ENCODE results near the gene YPEL4.
A peak's percentile ranks its signal among the peaks of the same experiment; 100 is the strongest.

The YPEL4 gene

DNA sequence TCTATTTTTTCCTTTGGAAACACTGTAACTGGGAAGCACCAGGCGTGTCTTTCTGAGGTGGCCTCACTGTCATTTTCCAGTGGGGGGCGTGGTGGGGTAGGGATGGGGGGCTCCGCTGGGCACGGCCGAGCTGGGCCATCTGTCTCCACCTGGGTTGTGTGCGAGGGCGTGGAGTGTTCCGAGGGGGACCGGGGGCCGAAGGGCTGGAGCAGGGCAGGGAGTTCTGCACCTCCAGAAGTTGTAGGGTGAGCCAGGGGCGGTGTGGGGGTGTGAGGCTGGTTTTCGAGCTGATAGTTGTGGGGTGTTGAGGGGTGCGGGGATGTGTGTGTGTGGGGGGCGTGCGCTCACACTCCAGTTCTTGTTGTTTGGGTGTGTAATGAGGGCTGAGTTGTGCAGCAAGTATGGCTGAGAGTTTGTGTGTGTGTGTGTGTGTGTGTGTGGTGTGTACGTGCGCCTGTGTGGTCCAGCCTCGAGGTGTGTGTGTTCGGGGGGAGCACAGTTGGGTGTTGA, 10.8 kb downstream of the YPEL4 start:
- Histone ChIP-seq H3K9me3 (ENCODE audit: insufficient read depth, low read length) (no peaks in the 10 kb centered on the region), H3K4me3 (ENCODE audit: insufficient read length, low read depth) (peak overlapping the region; percentile 92), H3K9ac (ENCODE audit: insufficient read length, low read depth) (peak overlapping the region; percentile 95), H3K4me1 (ENCODE audit: insufficient read depth, insufficient read length) (peaks cover 9% of the 10 kb centered on the region), H3K27me3 (ENCODE audit: insufficient read depth, insufficient read length) (no peaks in the 10 kb centered on the region), H3K36me3 (ENCODE audit: insufficient read depth, insufficient read length, low read length) (peaks cover 39% of the 10 kb centered on the region)
- DNase-seq (ENCODE audit: low read depth, low spot score) = no peak
- TF ChIP-seq ZNF274 (IDR thresholded peaks at IDR 0.05; ENCODE audit: low read depth, low read length) = no peak
- TF ChIP-seq SUZ12 (IDR thresholded peaks at IDR 0.05; ENCODE audit: extremely low read depth, insufficient read depth, insufficient read length) = no peak
- no peak for TF ChIP-seq YY1 (IDR thresholded peaks at IDR 0.05; ENCODE audit: insufficient read depth, insufficient read length)

- Histone ChIP-seq H3K36me3 (ENCODE audit: insufficient read depth, insufficient read length, low read length) (peaks cover 32% of the 10 kb centered on the region), H3K4me1 (ENCODE audit: insufficient read depth, insufficient read length) (peaks cover 13% of the 10 kb centered on the region), H3K4me3 (ENCODE audit: insufficient read length, low read depth) (peak overlapping the region; percentile 92), H3K9me3 (ENCODE audit: insufficient read depth, low read length) (no peaks in the 10 kb centered on the region), H3K9ac (ENCODE audit: insufficient read length, low read depth) (peak overlapping the region; percentile 95), H3K27me3 (ENCODE audit: insufficient read depth, insufficient read length) (no peaks in the 10 kb centered on the region)
- TF ChIP-seq YY1 (IDR thresholded peaks at IDR 0.05; ENCODE audit: insufficient read depth, insufficient read length) = peak; percentile 83
- TF ChIP-seq ZNF274 (IDR thresholded peaks at IDR 0.05; ENCODE audit: low read depth, low read length) = no peak
- TF ChIP-seq SUZ12 (IDR thresholded peaks at IDR 0.05; ENCODE audit: extremely low read depth, insufficient read depth, insufficient read length) = no peak
- DNase-seq (ENCODE audit: low read depth, low spot score) = peak; percentile 97
These were observed 11.5 kb downstream of the YPEL4 start for GRCh38 chr11:57638005-57638781.

DNA sequence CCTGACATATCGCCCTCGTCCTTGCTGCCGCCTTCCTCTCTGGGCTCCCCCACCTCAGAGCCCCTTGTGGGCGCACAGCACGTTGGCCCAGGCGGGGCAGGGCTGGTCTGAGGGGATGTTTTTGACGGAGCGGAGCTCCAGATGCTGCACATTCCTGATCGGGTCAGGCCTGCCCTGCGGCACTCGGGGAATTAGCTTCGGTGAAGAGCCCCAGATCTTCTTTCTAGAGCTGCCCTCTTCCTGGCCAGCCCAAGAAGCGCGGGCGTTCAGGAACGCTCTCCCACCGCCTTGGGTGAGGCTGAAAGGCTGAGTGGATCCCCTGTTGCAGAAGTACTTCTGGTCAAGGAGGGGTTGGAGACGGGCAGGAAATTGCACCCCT, 12.1 kb downstream of the YPEL4 start:
- Histone ChIP-seq H3K36me3 (ENCODE audit: insufficient read depth, insufficient read length, low read length) (peaks cover 27% of the 10 kb centered on the region), H3K9me3 (ENCODE audit: insufficient read depth, low read length) (no peaks in the 10 kb centered on the region), H3K4me1 (ENCODE audit: insufficient read depth, insufficient read length) (peaks cover 13% of the 10 kb centered on the region), H3K9ac (ENCODE audit: insufficient read length, low read depth) (peak overlapping the region; percentile 92), H3K27me3 (ENCODE audit: insufficient read depth, insufficient read length) (no peaks in the 10 kb centered on the region), H3K4me3 (ENCODE audit: insufficient read length, low read depth) (peak overlapping the region; percentile 92)
- TF ChIP-seq YY1 (IDR thresholded peaks at IDR 0.05; ENCODE audit: insufficient read depth, insufficient read length) (no peak), SUZ12 (IDR thresholded peaks at IDR 0.05; ENCODE audit: extremely low read depth, insufficient read depth, insufficient read length) (no peak)
- peak; percentile 75 for DNase-seq (ENCODE audit: low read depth, low spot score)

DNA sequence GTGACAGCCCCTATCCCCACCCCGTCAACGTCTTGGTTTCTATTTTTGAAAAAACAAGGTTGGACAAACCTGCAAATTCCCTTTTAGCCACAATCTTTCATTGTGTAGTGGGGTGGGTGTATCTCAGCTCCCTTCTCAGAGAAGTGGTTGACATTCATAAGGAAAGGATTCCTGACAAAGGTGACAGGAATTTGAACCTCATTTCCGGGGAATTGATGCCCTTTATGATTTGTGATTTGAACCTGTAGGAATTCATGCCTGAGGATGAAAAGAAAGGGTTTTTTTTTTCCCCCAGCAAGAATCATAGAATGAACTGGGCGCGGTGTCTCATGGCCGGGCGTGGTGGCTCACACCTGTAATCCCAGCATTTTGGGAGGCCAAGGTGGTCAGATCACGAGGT, 14.5 kb downstream of the YPEL4 start:
- TF ChIP-seq ZNF274 (IDR thresholded peaks at IDR 0.05; ENCODE audit: low read depth, low read length) = no peak
- DNase-seq (ENCODE audit: low read depth, low spot score) = no peak

DNA sequence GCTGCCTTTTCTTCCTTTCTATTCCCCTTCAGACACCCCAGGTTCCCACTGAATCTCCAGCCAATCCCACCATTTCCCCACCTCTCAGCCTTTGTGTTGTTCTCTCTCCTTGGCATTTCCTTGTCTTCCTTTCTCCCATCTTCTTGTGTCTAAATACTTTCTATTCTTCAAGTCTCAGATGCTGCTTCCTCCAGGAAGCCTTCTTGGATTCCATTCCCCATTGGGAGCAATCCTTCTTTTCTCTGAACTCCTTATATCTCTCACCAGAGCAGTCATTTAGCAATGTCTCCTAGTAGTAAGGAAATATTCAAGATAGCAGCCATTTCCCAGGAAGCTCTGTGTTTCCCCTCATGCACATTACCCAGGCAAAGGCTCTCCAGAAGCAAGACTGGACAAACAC, 15.4 kb downstream of the YPEL4 start:
- DNase-seq (ENCODE audit: low read depth, low spot score) = no peak
- TF ChIP-seq ZNF274 (IDR thresholded peaks at IDR 0.05; ENCODE audit: low read depth, low read length) = no peak
- TF ChIP-seq YY1 (IDR thresholded peaks at IDR 0.05; ENCODE audit: insufficient read depth, insufficient read length) = no peak
- Histone ChIP-seq H3K4me1 (ENCODE audit: insufficient read depth, insufficient read length) (peaks cover 8% of the 10 kb centered on the region), H3K4me3 (ENCODE audit: insufficient read length, low read depth) (no peak overlapping the region), H3K9me3 (ENCODE audit: insufficient read depth, low read length) (no peaks in the 10 kb centered on the region), H3K9ac (ENCODE audit: insufficient read length, low read depth) (no peak overlapping the region), H3K27me3 (ENCODE audit: insufficient read depth, insufficient read length) (no peaks in the 10 kb centered on the region), H3K36me3 (ENCODE audit: insufficient read depth, insufficient read length, low read length) (no peaks in the 10 kb centered on the region)

More for the DNA sequence above, 14.5 kb downstream of the YPEL4 start:
- H3K4me1 ChIP-seq (ENCODE audit: insufficient read depth, insufficient read length) = peaks cover 8% of the 10 kb centered on the region
- no peaks in the 10 kb centered on the region for H3K9me3 ChIP-seq (ENCODE audit: insufficient read depth, low read length)
- no peaks in the 10 kb centered on the region for H3K27me3 ChIP-seq (ENCODE audit: insufficient read depth, insufficient read length)
- peaks cover 7% of the 10 kb centered on the region for H3K36me3 ChIP-seq (ENCODE audit: insufficient read depth, insufficient read length, low read length)
- no peak overlapping the region for H3K9ac ChIP-seq (ENCODE audit: insufficient read length, low read depth)
- no peak overlapping the region for H3K4me3 ChIP-seq (ENCODE audit: insufficient read length, low read depth)

DNA sequence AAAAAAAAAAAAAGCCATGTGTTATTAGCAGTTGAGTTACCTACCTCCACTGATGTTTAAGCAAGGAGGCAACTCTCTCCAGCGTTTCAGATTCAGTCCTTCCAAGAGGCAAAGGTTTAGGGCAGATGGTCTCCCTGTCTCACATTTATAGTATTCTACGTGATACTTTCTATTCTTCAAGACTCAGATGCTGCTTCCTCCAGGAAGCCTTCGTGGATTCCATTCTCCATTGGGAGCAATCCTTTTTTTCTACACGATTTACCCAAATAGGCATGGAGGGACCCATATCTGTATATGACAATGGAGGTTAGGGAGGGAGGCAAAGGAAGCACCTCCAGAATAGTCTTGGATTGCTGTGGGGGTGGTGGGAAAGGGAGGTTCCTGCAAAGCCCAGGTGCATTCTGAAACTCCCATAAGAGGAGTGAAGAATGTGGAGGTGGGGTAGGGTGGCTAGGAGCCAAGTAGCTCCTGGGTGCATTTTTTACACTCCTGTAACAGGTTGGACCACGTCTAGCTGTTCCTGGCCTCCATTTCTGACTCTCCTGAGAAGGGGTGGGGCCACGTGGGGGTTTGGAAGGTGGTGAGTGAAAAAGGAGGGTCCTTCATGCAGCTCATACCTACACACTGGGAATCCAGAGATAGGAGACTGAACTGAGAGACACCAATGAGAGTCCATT, 16.2 kb downstream of the YPEL4 start:
- H3K4me3 ChIP-seq (ENCODE audit: insufficient read length, low read depth) = no peak overlapping the region
- no peak for TF ChIP-seq ZNF274 (IDR thresholded peaks at IDR 0.05; ENCODE audit: low read depth, low read length)
- TF ChIP-seq SUZ12 (IDR thresholded peaks at IDR 0.05; ENCODE audit: extremely low read depth, insufficient read depth, insufficient read length) = no peak
- TF ChIP-seq YY1 (IDR thresholded peaks at IDR 0.05; ENCODE audit: insufficient read depth, insufficient read length) = no peak
- DNase-seq (ENCODE audit: low read depth, low spot score) = no peak
- H3K27me3 ChIP-seq (ENCODE audit: insufficient read depth, insufficient read length) = no peaks in the 10 kb centered on the region
- H3K4me1 ChIP-seq (ENCODE audit: insufficient read depth, insufficient read length) = peaks cover 8% of the 10 kb centered on the region
- H3K9ac ChIP-seq (ENCODE audit: insufficient read length, low read depth) = no peak overlapping the region
- H3K9me3 ChIP-seq (ENCODE audit: insufficient read depth, low read length) = no peaks in the 10 kb centered on the region
- H3K36me3 ChIP-seq (ENCODE audit: insufficient read depth, insufficient read length, low read length) = no peaks in the 10 kb centered on the region

- DNase-seq (ENCODE audit: low read depth, low spot score) = no peak
- H3K36me3 ChIP-seq (ENCODE audit: insufficient read depth, insufficient read length, low read length) = no peaks in the 10 kb centered on the region
- peaks cover 8% of the 10 kb centered on the region for H3K4me1 ChIP-seq (ENCODE audit: insufficient read depth, insufficient read length)
- TF ChIP-seq YY1 (IDR thresholded peaks at IDR 0.05; ENCODE audit: insufficient read depth, insufficient read length) (no peak), ZNF274 (IDR thresholded peaks at IDR 0.05; ENCODE audit: low read depth, low read length) (no peak), SUZ12 (IDR thresholded peaks at IDR 0.05; ENCODE audit: extremely low read depth, insufficient read depth, insufficient read length) (no peak)
- H3K4me3 ChIP-seq (ENCODE audit: insufficient read length, low read depth) = no peak overlapping the region
- H3K9ac ChIP-seq (ENCODE audit: insufficient read length, low read depth) = no peak overlapping the region
- no peaks in the 10 kb centered on the region for H3K9me3 ChIP-seq (ENCODE audit: insufficient read depth, low read length)
- H3K27me3 ChIP-seq (ENCODE audit: insufficient read depth, insufficient read length) = no peaks in the 10 kb centered on the region
These were observed 17.6 kb downstream of the YPEL4 start for GRCh38 chr11:57632116-57632515.
